ENCODE data around the gene LIPK. TPM values are rescaled to one million over a fixed set of nuclear protein-coding genes. Genes with fewer than 3 reads are reported as not detected.

The LIPK gene
- total and polyA plus RNA-seq, 4 donors, result not detected

DNA sequence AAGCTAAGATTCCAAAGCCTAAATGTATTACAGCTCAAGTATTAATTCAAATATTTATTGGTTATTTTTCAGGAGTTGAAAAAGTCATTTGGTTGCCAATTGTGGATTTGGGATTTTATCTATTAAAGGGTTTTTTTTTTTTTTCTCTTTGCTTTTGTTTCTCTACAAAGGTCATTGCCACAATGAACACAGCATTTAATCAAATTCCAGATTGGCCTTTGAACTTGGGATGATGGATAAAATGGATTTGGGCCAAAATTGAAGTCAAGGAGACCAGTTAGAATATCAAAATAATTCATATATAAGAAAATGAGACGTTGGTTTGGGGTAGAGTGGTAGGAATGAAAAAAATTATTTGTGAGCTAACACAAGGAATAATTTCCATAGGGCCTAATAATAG lies 63.3 kb downstream of the LIPK start:
- TF ChIP-seq, protein P1, sequence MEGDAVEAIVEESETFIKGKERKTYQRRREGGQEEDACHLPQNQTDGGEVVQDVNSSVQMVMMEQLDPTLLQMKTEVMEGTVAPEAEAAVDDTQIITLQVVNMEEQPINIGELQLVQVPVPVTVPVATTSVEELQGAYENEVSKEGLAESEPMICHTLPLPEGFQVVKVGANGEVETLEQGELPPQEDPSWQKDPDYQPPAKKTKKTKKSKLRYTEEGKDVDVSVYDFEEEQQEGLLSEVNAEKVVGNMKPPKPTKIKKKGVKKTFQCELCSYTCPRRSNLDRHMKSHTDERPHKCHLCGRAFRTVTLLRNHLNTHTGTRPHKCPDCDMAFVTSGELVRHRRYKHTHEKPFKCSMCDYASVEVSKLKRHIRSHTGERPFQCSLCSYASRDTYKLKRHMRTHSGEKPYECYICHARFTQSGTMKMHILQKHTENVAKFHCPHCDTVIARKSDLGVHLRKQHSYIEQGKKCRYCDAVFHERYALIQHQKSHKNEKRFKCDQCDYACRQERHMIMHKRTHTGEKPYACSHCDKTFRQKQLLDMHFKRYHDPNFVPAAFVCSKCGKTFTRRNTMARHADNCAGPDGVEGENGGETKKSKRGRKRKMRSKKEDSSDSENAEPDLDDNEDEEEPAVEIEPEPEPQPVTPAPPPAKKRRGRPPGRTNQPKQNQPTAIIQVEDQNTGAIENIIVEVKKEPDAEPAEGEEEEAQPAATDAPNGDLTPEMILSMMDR (IDR thresholded peaks at IDR 0.05; ENCODE audit: control extremely low read depth, extremely low read depth), result no peak
- Histone ChIP-seq H3K27ac (ENCODE audit: low read depth in 1 of 2, low read length in 1 of 2) (no peak overlapping the region), H3K9ac (ENCODE audit: insufficient read depth in 1 of 2, low read length in 2 of 2) (no peak overlapping the region), H3K4me3 (no peak overlapping the region), H3K4me1 (ENCODE audit: control insufficient read depth in 5 of 5, insufficient read depth in 5 of 5, low read length in 5 of 5) (no peaks in the 10 kb centered on the region), H3K36me3 (ENCODE audit: control insufficient read depth in 4 of 4, insufficient read depth in 4 of 4, low read length in 4 of 4) (no peaks in the 10 kb centered on the region), H3K9me3 (ENCODE audit: control insufficient read depth in 4 of 4, insufficient read depth in 3 of 4, low read length in 3 of 4) (no peaks in the 10 kb centered on the region), H3K27me3 (ENCODE audit: control insufficient read depth in 3 of 3, insufficient read depth in 3 of 3, low read length in 2 of 3) (no peaks in the 10 kb centered on the region)
- ATAC-seq (ENCODE audit: insufficient read depth, low FRiP score), result no peak
- 72 to 82% methylated on average over 1 of the region's 1 CpG for WGBS, 2 donors
- DNase-seq, result no peak

DNA sequence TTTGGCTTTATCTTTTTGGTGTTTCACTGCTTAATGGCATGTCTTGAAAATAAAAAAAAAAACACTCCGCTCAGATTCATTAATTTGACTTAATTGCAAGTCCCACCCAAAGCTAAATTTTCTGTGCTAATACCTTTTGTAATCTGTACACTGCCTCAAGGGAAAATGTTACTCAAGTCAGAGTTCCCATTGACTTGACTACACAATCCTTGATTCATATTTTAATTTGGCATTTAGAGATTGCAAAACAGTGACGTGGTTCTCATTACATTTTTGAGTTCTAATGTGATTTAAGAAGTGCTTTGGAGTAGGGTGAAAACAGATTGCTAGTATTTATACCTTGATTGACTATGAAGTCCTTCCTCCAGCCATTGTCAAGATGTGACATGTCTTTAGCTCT lies 75.2 kb downstream of the LIPK start:
- Histone ChIP-seq H3K36me3 (ENCODE audit: control insufficient read depth in 4 of 4, insufficient read depth in 4 of 4, low read length in 4 of 4) (no peaks in the 10 kb centered on the region), H3K27ac (ENCODE audit: low read depth in 1 of 2, low read length in 1 of 2) (no peak overlapping the region), H3K27me3 (ENCODE audit: control insufficient read depth in 3 of 3, insufficient read depth in 3 of 3, low read length in 2 of 3) (no peaks in the 10 kb centered on the region), H3K9me3 (ENCODE audit: control insufficient read depth in 4 of 4, insufficient read depth in 3 of 4, low read length in 3 of 4) (no peaks in the 10 kb centered on the region), H3K4me3 (no peak overlapping the region), H3K9ac (ENCODE audit: insufficient read depth in 1 of 2, low read length in 2 of 2) (no peak overlapping the region), H3K4me1 (ENCODE audit: control insufficient read depth in 5 of 5, insufficient read depth in 5 of 5, low read length in 5 of 5) (no peaks in the 10 kb centered on the region)
- WGBS, 2 donors, result 70 to 83% methylated on average over 2 of the region's 2 CpGs
- no peak for DNase-seq
- no peak for ATAC-seq (ENCODE audit: insufficient read depth, low FRiP score)
- TF ChIP-seq, protein P1 (IDR thresholded peaks at IDR 0.05; ENCODE audit: control extremely low read depth, extremely low read depth), result no peak

- no peak overlapping the region for H3K4me3 ChIP-seq
- no peaks in the 10 kb centered on the region for H3K4me1 ChIP-seq (ENCODE audit: control insufficient read depth in 5 of 5, insufficient read depth in 5 of 5, low read length in 5 of 5)
- 84 to 92% methylated on average over 3 of the region's 3 CpGs for WGBS, 2 donors
- no peaks in the 10 kb centered on the region for H3K9me3 ChIP-seq (ENCODE audit: control insufficient read depth in 4 of 4, insufficient read depth in 3 of 4, low read length in 3 of 4)
- DNase-seq (no peak), ATAC-seq (ENCODE audit: insufficient read depth, low FRiP score) (no peak)
- H3K27ac ChIP-seq (ENCODE audit: low read depth in 1 of 2, low read length in 1 of 2), result no peak overlapping the region
- no peaks in the 10 kb centered on the region for H3K36me3 ChIP-seq (ENCODE audit: control insufficient read depth in 4 of 4, insufficient read depth in 4 of 4, low read length in 4 of 4)
- no peak overlapping the region for H3K9ac ChIP-seq (ENCODE audit: insufficient read depth in 1 of 2, low read length in 2 of 2)
- H3K27me3 ChIP-seq (ENCODE audit: control insufficient read depth in 3 of 3, insufficient read depth in 3 of 3, low read length in 2 of 3), result no peaks in the 10 kb centered on the region
- TF ChIP-seq, protein P1 (IDR thresholded peaks at IDR 0.05; ENCODE audit: control extremely low read depth, extremely low read depth), result no peak
Measured at GRCh38 chr10:88782222-88782621, 76.2 kb downstream of the LIPK start.

DNA sequence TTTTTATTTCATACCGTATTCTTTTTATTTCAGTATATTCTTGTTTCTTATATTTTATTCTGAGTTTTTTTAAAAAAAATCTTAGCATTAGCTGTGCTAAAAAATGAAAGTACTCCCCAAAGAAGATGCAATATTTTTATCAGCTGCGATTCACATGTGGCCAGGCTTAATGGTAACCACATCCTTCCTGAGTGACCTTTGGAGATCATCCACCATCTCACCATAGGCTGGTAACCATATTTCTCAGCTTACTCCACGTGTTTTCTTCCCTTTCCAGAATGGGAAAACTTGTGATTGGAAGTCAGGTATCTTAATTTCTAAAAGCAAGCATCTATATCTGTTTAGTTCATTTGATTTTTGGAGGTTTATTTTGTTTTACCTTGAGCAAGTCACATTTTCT lies 77.7 kb downstream of the LIPK start:
- H3K36me3 ChIP-seq (ENCODE audit: control insufficient read depth in 4 of 4, insufficient read depth in 4 of 4, low read length in 4 of 4), result no peaks in the 10 kb centered on the region
- H3K27ac ChIP-seq (ENCODE audit: low read depth in 1 of 2, low read length in 1 of 2), result no peak overlapping the region
- no peaks in the 10 kb centered on the region for H3K4me1 ChIP-seq (ENCODE audit: control insufficient read depth in 5 of 5, insufficient read depth in 5 of 5, low read length in 5 of 5)
- H3K27me3 ChIP-seq (ENCODE audit: control insufficient read depth in 3 of 3, insufficient read depth in 3 of 3, low read length in 2 of 3), result no peaks in the 10 kb centered on the region
- 53 to 56% methylated on average over 3 of the region's 3 CpGs for WGBS, 2 donors
- H3K4me3 ChIP-seq, result no peak overlapping the region
- DNase-seq, result no peak
- TF ChIP-seq, protein P1 (IDR thresholded peaks at IDR 0.05; ENCODE audit: control extremely low read depth, extremely low read depth), result no peak
- H3K9me3 ChIP-seq (ENCODE audit: control insufficient read depth in 4 of 4, insufficient read depth in 3 of 4, low read length in 3 of 4), result no peaks in the 10 kb centered on the region
- ATAC-seq (ENCODE audit: insufficient read depth, low FRiP score), result no peak
- no peak overlapping the region for H3K9ac ChIP-seq (ENCODE audit: insufficient read depth in 1 of 2, low read length in 2 of 2)

All from lung (tissue), 12 donors.